ENCODE results near the gene PROB1. TPM values are rescaled to one million over a fixed set of nuclear protein-coding genes. Genes with fewer than 3 reads are reported as not detected.
A peak's percentile ranks its signal among the peaks of the same experiment; 100 is the strongest.

The PROB1 gene
- polyA plus RNA-seq, 1 donor (not counting 4 experiments of a cell fraction or from before 2014, with no cell fraction given), result 0.26 TPM

DNA sequence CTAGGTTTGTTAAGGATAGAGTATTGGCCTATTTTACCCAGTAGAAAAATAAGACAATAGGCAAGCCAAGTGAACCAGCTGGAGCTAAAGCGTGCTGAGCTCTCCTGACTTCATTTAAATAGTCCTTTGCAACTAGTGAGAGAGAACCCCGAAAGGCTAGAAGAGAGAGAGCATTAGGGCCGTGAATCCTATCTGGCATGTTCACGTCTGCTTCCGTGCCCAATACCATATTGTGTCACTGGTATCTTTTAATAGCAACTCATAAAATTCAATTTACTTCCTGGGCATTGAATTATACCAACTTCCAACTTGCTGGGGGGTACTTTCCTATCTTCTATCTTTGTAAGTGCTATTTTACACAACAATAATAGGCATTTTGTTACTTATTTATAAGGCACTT is 30.6 kb upstream of the PROB1 start:
- no peaks in the 10 kb centered on the region for H3K36me3 ChIP-seq (ENCODE audit: control insufficient read depth in 2 of 2, extremely low read depth in 1 of 2, insufficient read depth in 2 of 2, low read length in 2 of 2)
- DNase-seq (ENCODE audit: low read depth, low spot score) (no peak), FAIRE-seq (no peak)
- H3K9ac ChIP-seq (ENCODE audit: control insufficient read depth, extremely low read depth, insufficient read depth, low read length), result no peak overlapping the region
- no peaks in the 10 kb centered on the region for H3K9me3 ChIP-seq (ENCODE audit: control insufficient read depth, low read depth, low read length)
- H2AFZ ChIP-seq (ENCODE audit: control insufficient read depth, low read length), result no peak overlapping the region
- no peak overlapping the region for H3K27ac ChIP-seq (ENCODE audit: control insufficient read depth, insufficient read depth, low read length)
- H4K20me1 ChIP-seq (ENCODE audit: control insufficient read depth, extremely low read depth, insufficient read depth, low read length), result no peaks in the 10 kb centered on the region
- dilution Hi-C loops (cut with MboI; ENCODE audit: extremely low pct_ligation_motif_present, low sequenced_read_pairs), result no loop called here
- H3K79me2 ChIP-seq (ENCODE audit: control insufficient read depth, insufficient read depth, low read length), result no peaks in the 10 kb centered on the region
- H3K27me3 ChIP-seq (ENCODE audit: control insufficient read depth, extremely low read depth, insufficient read depth, low read length), result no peaks in the 10 kb centered on the region
- no peak overlapping the region for H3K4me2 ChIP-seq (ENCODE audit: control insufficient read depth, extremely low read depth, insufficient read depth, low read depth, low read length)
- peaks cover 6% of the 10 kb centered on the region for H3K4me1 ChIP-seq (ENCODE audit: control insufficient read depth, extremely low read depth, insufficient read depth, low read length)
- H3K9me1 ChIP-seq (ENCODE audit: control insufficient read depth, extremely low read depth, insufficient read depth, low read length), result no peaks in the 10 kb centered on the region
- H3K4me3 ChIP-seq (ENCODE audit: control insufficient read depth in 2 of 3, extremely low read depth in 1 of 3, insufficient read depth in 2 of 3, low read depth in 1 of 3, low read length in 3 of 3), result no peak overlapping the region
- TF ChIP-seq, protein P1, sequence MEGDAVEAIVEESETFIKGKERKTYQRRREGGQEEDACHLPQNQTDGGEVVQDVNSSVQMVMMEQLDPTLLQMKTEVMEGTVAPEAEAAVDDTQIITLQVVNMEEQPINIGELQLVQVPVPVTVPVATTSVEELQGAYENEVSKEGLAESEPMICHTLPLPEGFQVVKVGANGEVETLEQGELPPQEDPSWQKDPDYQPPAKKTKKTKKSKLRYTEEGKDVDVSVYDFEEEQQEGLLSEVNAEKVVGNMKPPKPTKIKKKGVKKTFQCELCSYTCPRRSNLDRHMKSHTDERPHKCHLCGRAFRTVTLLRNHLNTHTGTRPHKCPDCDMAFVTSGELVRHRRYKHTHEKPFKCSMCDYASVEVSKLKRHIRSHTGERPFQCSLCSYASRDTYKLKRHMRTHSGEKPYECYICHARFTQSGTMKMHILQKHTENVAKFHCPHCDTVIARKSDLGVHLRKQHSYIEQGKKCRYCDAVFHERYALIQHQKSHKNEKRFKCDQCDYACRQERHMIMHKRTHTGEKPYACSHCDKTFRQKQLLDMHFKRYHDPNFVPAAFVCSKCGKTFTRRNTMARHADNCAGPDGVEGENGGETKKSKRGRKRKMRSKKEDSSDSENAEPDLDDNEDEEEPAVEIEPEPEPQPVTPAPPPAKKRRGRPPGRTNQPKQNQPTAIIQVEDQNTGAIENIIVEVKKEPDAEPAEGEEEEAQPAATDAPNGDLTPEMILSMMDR (optimal IDR thresholded peaks at IDR 0.05 in 1 of 3, IDR thresholded peaks at IDR 0.05 in 1 of 3, conservative IDR thresholded peaks at IDR 0.05 in 1 of 3; ENCODE audit: extremely low read depth in 1 of 3, insufficient read depth in 2 of 3, low read length in 3 of 3), result no peak
- TF ChIP-seq EZH2 (IDR thresholded peaks at IDR 0.05; ENCODE audit: low read length), result no peak

GRCh38 chr5:139422307-139422893 is 27.5 kb upstream of the PROB1 start:
- Histone ChIP-seq H3K9ac (ENCODE audit: control insufficient read depth, extremely low read depth, insufficient read depth, low read length) (no peak overlapping the region), H3K27ac (ENCODE audit: control insufficient read depth, insufficient read depth, low read length) (no peak overlapping the region), H3K4me3 (ENCODE audit: control insufficient read depth in 2 of 3, extremely low read depth in 1 of 3, insufficient read depth in 2 of 3, low read depth in 1 of 3, low read length in 3 of 3) (no peak overlapping the region), H3K4me1 (ENCODE audit: control insufficient read depth, extremely low read depth, insufficient read depth, low read length) (peaks cover 6% of the 10 kb centered on the region), H3K4me2 (ENCODE audit: control insufficient read depth, extremely low read depth, insufficient read depth, low read depth, low read length) (no peak overlapping the region), H3K79me2 (ENCODE audit: control insufficient read depth, insufficient read depth, low read length) (no peaks in the 10 kb centered on the region), H3K36me3 (ENCODE audit: control insufficient read depth in 2 of 2, extremely low read depth in 1 of 2, insufficient read depth in 2 of 2, low read length in 2 of 2) (peaks cover 0 to 2% of the 10 kb centered on the region in 2 experiments), H2AFZ (ENCODE audit: control insufficient read depth, low read length) (no peak overlapping the region), H3K9me3 (ENCODE audit: control insufficient read depth, low read depth, low read length) (no peaks in the 10 kb centered on the region), H4K20me1 (ENCODE audit: control insufficient read depth, extremely low read depth, insufficient read depth, low read length) (no peaks in the 10 kb centered on the region), H3K9me1 (ENCODE audit: control insufficient read depth, extremely low read depth, insufficient read depth, low read length) (no peaks in the 10 kb centered on the region), H3K27me3 (ENCODE audit: control insufficient read depth, extremely low read depth, insufficient read depth, low read length) (no peaks in the 10 kb centered on the region)
- DNase-seq (ENCODE audit: low read depth, low spot score), result no peak
- dilution Hi-C loops (cut with MboI; ENCODE audit: extremely low pct_ligation_motif_present, low sequenced_read_pairs), result no loop called here
- FAIRE-seq, result peak; percentile 91
- TF ChIP-seq EZH2 (IDR thresholded peaks at IDR 0.05; ENCODE audit: low read length), result no peak
- TF ChIP-seq, protein P1 (optimal IDR thresholded peaks at IDR 0.05 in 1 of 3, IDR thresholded peaks at IDR 0.05 in 1 of 3, conservative IDR thresholded peaks at IDR 0.05 in 1 of 3; ENCODE audit: extremely low read depth in 1 of 3, insufficient read depth in 2 of 3, low read length in 3 of 3), result peak; percentile 56 to 92 (median 72)
